GM10266 (cell line): ENCODE measurements around the gene HECTD2.
A peak's percentile ranks its signal among the peaks of the same experiment; 100 is the strongest.

ENCODE experiments used
- DNase-seq: peaks from one replicate; pipeline ENCODE4 v3.0.0; 2012; ENCODE audit errors: extremely low spot score
- CTCF ChIP-seq: IDR thresholded peaks from 2 replicates; pipeline ENCODE4 v1.5.1; 2012; ENCODE audit warnings: mild to moderate bottlenecking, low read depth; ENCODE audit not compliant: control insufficient read depth, insufficient read depth; ENCODE audit errors: missing control alignments

HECTD2 gene

GRCh38 chr10:91550021-91550420 is 139.9 kb downstream of the HECTD2 start:
- TF ChIP-seq CTCF: no peak
- DNase-seq: no peak

- peak; percentile 30 for DNase-seq
These were observed 141.7 kb downstream of the HECTD2 start for GRCh38 chr10:91551856-91552255.

DNA sequence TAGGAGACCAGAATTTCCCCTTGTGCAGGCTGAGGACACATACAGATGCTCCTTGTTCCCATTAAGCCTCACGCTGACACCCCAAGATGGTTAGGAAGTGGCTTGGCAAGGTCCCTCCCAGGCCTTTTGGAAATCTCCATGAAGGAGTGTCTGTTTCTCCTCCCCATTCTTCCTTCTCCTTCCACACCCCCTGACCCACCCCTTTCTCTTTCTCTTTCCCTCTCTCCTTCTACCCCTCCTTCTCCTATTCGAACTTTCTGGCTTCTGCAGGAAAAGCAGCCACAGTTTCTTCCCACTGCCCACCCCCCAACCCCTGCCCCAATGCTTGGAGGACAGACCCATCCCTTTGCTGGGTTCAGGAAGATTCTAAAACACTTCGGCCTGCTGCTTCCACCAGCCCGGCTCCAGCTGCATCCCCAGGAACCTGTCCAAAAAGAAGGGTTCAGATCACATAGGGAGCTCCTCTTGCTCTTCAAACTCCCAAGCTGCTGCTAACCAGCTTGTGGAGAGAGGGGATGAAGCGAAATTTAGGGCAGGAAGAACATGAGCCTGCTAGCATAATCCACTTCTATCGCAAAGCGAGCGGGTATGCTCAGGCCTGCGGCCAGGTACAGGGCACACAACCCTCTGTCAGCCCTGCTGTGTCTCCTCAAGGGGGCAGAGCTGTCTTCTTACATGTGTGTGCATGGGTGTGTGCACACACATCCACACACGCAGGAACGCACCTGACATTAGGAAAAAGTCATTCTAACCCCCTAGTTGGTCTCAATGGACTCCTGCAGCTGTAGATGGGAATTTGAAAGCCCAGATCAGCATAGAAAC is 142.3 kb downstream of the HECTD2 start:
- no peak for DNase-seq
- peak; percentile 29 for TF ChIP-seq CTCF

More at GRCh38 chr10:91551856-91552255, 141.7 kb downstream of the HECTD2 start:
- peak; percentile 42 for TF ChIP-seq CTCF

DNA sequence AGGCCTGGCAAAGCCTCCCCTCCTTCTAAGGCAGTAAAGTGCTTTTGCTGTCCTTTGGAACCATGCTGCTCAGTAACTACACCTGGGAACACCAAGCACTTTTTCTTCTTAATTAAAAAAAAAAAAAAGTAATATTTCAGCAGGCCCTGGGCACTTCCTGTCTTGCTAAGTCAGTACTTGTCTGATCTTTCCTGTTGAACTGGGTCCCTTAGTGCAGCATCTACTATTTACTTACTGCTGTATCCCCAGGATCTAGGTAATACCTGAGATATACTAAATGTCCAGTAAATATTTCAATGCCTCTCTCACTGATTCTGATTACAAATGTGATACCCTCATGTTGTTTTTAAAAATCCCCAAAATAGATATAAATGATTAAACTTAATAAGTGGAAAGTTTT is 145.3 kb downstream of the HECTD2 start:
- no peak for DNase-seq
- TF ChIP-seq CTCF: no peak

DNA sequence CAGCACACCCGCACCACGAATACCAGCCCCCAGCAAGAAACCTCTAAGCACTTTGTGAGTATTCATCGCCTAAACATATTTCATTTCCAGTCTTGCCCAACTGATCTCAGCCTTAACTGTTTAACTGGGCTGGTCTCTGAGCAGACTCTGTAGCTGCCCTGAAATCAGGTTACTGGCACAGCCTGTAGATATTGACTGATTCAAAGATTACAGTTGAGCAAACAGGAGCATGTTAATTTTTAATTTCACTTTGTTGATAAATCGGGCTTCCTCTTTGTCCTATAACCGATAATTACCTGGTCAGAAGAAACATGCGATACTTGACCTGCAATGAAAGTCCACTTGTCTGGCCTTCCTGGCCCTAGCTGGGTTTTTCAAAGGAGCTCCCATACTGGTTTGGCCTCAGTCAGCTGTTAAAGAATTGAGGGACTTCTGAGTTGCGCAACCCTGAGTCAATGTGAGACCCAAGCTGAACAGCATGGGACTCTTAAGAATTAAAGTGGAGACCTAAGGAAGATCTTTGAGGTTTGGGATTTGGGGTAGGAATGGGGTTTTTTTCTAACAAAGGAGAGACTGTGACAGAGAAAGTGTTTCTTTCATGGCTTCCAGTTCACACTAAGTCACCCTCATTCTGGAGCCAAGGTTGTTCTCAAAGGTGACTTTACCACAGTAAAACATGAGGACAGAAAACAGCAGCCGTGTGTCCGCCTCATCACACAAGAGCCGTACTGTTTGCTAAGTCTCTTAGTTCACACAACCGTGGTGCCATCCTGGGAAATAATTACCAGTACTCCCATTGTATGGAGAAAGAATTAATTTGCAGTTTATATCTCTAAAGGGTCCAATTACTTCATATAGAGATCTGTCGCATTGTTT is 146.8 kb downstream of the HECTD2 start:
- no peak for TF ChIP-seq CTCF
- no peak for DNase-seq

GRCh38 chr10:91557651-91558111 is 147.5 kb downstream of the HECTD2 start:
- DNase-seq: no peak
- no peak for TF ChIP-seq CTCF

- no peak for TF ChIP-seq CTCF
- no peak for DNase-seq
These were observed 148.3 kb downstream of the HECTD2 start for GRCh38 chr10:91558473-91558872.
